ENCODE measurements around the gene ITCH. TPM values are rescaled to one million over a fixed set of nuclear protein-coding genes. Genes with fewer than 3 reads are reported as not detected.
"Not testable (repeated sequence)": the region's sequence is repeated elsewhere in the genome, so short reads cannot be mapped to it uniquely, and the experiment has no call there.

Gene ITCH
- polyA plus RNA-seq, 3 donors: 13.3 to 26.6 (median 19.9) TPM

GRCh38 chr20:34346533-34346865 lies 16.6 kb upstream of the ITCH start:
- H3K36me3 ChIP-seq (replicated peaks in 1 of 2; ENCODE audit: control insufficient read depth in 1 of 2, insufficient read depth in 2 of 2, low read length in 2 of 2); H3K36me3 Mint-ChIP-seq; H3K4me1 Mint-ChIP-seq; H3K4me3 ChIP-seq (replicated peaks in 1 of 3; ENCODE audit: low read depth in 2 of 3, low read length in 3 of 3); H2AFZ ChIP-seq (ENCODE audit: insufficient read depth, low read depth, low read length, poor library complexity, severe bottlenecking); H3K4me3 Mint-ChIP-seq; DNase-seq; H3K4me2 ChIP-seq (replicated peaks; ENCODE audit: extremely low read depth, low read length, poor library complexity, severe bottlenecking); H3K9ac ChIP-seq (ENCODE audit: insufficient read depth, low read length, poor library complexity, severe bottlenecking); H3K79me2 ChIP-seq (ENCODE audit: insufficient read depth, low read length); H3K27me3 ChIP-seq (ENCODE audit: control insufficient read depth in 2 of 2, insufficient read depth in 2 of 2, low read length in 2 of 2); H4K20me1 ChIP-seq (ENCODE audit: insufficient read depth, low read length); H3K27ac Mint-ChIP-seq; H3K27ac ChIP-seq (ENCODE audit: low read depth in 1 of 2, low read length in 2 of 2); H3K9me3 ChIP-seq (replicated peaks in 1 of 2; ENCODE audit: control insufficient read depth in 1 of 2, insufficient read depth in 1 of 2, low read length in 2 of 2); intact Hi-C loops (cut with micrococcal nuclease); H3K27me3 Mint-ChIP-seq (ENCODE audit: low read depth in 3 of 3); H3K9me3 Mint-ChIP-seq; H3K4me1 ChIP-seq (ENCODE audit: control insufficient read depth in 1 of 2, insufficient read depth in 2 of 2, low read length in 2 of 2): not testable (repeated sequence)
- WGBS (ENCODE audit: insufficient coverage): 91% methylated on average over 6 of the region's 9 CpGs

DNA sequence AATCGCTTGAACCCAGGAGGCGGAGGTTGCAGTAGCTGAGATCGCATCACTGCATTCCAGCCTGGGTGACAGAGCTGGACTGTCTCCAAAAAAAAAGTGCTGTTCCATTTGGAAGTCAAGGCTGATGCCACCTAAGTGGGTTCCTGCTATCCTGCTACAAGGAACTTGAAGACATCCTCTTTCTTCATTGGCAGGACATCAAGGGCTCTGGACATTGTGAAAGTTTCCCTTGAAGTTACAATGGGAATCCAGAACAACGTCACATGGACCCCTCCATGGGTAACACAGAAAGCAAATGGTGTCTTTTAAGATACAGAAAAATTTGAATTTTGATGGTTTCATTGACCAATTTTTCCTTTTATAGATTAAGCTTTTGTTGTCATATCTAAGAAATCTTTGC lies 15.5 kb upstream of the ITCH start:
- H3K4me2 ChIP-seq (replicated peaks; ENCODE audit: extremely low read depth, low read length, poor library complexity, severe bottlenecking): no peak overlapping the region
- peaks cover 9% of the 10 kb centered on the region for H3K4me1 Mint-ChIP-seq
- no peaks in the 10 kb centered on the region for H3K36me3 Mint-ChIP-seq
- no peak overlapping the region for H2AFZ ChIP-seq (ENCODE audit: insufficient read depth, low read depth, low read length, poor library complexity, severe bottlenecking)
- H3K79me2 ChIP-seq (ENCODE audit: insufficient read depth, low read length): no peaks in the 10 kb centered on the region
- no peaks in the 10 kb centered on the region for H3K9me3 ChIP-seq (replicated peaks in 1 of 2; ENCODE audit: control insufficient read depth in 1 of 2, insufficient read depth in 1 of 2, low read length in 2 of 2)
- no peak overlapping the region for H3K9ac ChIP-seq (ENCODE audit: insufficient read depth, low read length, poor library complexity, severe bottlenecking)
- peaks cover 3 to 7% (median 3%) of the 10 kb centered on the region in 3 donors for H3K27me3 Mint-ChIP-seq (ENCODE audit: low read depth in 3 of 3)
- DNase-seq: no peak
- intact Hi-C loops (cut with micrococcal nuclease): no loop called here
- no peak overlapping the region for H3K4me3 Mint-ChIP-seq
- H3K36me3 ChIP-seq (replicated peaks in 1 of 2; ENCODE audit: control insufficient read depth in 1 of 2, insufficient read depth in 2 of 2, low read length in 2 of 2): no peaks in the 10 kb centered on the region
- peaks cover 0 to 2% (median 0%) of the 10 kb centered on the region in 7 donors for H3K9me3 Mint-ChIP-seq
- H3K27ac Mint-ChIP-seq: no peak overlapping the region
- no peak overlapping the region for H3K4me3 ChIP-seq (replicated peaks in 1 of 3; ENCODE audit: low read depth in 2 of 3, low read length in 3 of 3)
- 100% methylated on average over 3 of the region's 4 CpGs for WGBS (ENCODE audit: insufficient coverage)
- H3K27me3 ChIP-seq (ENCODE audit: control insufficient read depth in 2 of 2, insufficient read depth in 2 of 2, low read length in 2 of 2): no peaks in the 10 kb centered on the region
- H4K20me1 ChIP-seq (ENCODE audit: insufficient read depth, low read length): no peaks in the 10 kb centered on the region
- no peaks in the 10 kb centered on the region for H3K4me1 ChIP-seq (ENCODE audit: control insufficient read depth in 1 of 2, insufficient read depth in 2 of 2, low read length in 2 of 2)
- no peak overlapping the region for H3K27ac ChIP-seq (ENCODE audit: low read depth in 1 of 2, low read length in 2 of 2)
- TF ChIP-seq, protein P1, sequence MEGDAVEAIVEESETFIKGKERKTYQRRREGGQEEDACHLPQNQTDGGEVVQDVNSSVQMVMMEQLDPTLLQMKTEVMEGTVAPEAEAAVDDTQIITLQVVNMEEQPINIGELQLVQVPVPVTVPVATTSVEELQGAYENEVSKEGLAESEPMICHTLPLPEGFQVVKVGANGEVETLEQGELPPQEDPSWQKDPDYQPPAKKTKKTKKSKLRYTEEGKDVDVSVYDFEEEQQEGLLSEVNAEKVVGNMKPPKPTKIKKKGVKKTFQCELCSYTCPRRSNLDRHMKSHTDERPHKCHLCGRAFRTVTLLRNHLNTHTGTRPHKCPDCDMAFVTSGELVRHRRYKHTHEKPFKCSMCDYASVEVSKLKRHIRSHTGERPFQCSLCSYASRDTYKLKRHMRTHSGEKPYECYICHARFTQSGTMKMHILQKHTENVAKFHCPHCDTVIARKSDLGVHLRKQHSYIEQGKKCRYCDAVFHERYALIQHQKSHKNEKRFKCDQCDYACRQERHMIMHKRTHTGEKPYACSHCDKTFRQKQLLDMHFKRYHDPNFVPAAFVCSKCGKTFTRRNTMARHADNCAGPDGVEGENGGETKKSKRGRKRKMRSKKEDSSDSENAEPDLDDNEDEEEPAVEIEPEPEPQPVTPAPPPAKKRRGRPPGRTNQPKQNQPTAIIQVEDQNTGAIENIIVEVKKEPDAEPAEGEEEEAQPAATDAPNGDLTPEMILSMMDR (IDR thresholded peaks at IDR 0.05): no peak
